Umbilical cord (tissue), 2 donors: ENCODE results near the gene OPCML. TPM values are rescaled to one million over a fixed set of nuclear protein-coding genes. Genes with fewer than 3 reads are reported as not detected.
A peak's percentile ranks its signal among the peaks of the same experiment; 100 is the strongest.

Experiments
- DNase-seq: peaks from one replicate; pipeline ENCODE4 v3.0.0-alpha.2; 2015; ENCODE audit warnings: low spot score
- total RNA-seq: library from RNA; depleted of rRNA; stranded (reverse); fragments of >200 nt; gene quantifications from one replicate; pipeline ENCODE4 v1.2.3, GENCODE V29; 2014; ENCODE audit warnings: low replicate concordance; ENCODE audit not compliant: insufficient read depth

Gene OPCML
- total RNA-seq, 1 donor from 2014 or later = 4.8 TPM

GRCh38 chr11:133134314-133135173 is 397.8 kb downstream of the OPCML start:
- peak; percentile 39 for DNase-seq

- DNase-seq = no peak
Observed at GRCh38 chr11:133133606-133134005, 398.7 kb downstream of the OPCML start.

- DNase-seq = no peak
Observed at GRCh38 chr11:133133050-133133449, 399.3 kb downstream of the OPCML start.

- DNase-seq = no peak
Observed at GRCh38 chr11:133127741-133128140, 404.6 kb downstream of the OPCML start.

GRCh38 chr11:133123796-133124195 is 408.5 kb downstream of the OPCML start:
- DNase-seq = no peak

GRCh38 chr11:133123366-133123765 is 408.9 kb downstream of the OPCML start:
- DNase-seq = no peak

GRCh38 chr11:133122256-133122655 is 410.0 kb downstream of the OPCML start:
- no peak for DNase-seq

- no peak for DNase-seq
Observed at GRCh38 chr11:133118563-133119268, 413.6 kb downstream of the OPCML start.

GRCh38 chr11:133115099-133115498 is 417.2 kb downstream of the OPCML start:
- DNase-seq = no peak

- DNase-seq = no peak
Observed at GRCh38 chr11:133107763-133108162, 424.5 kb downstream of the OPCML start.

- DNase-seq = no peak
Observed at GRCh38 chr11:133107136-133107535, 425.2 kb downstream of the OPCML start.

- no peak for DNase-seq
Observed at GRCh38 chr11:133106417-133106816, 425.9 kb downstream of the OPCML start.

GRCh38 chr11:133104009-133104744 is 428.1 kb downstream of the OPCML start:
- no peak for DNase-seq

- DNase-seq = no peak
Observed at GRCh38 chr11:133096981-133097380, 435.3 kb downstream of the OPCML start.

GRCh38 chr11:133086518-133086917 is 445.8 kb downstream of the OPCML start:
- DNase-seq = no peak

- DNase-seq = peak; percentile 49
Observed at GRCh38 chr11:133082841-133083488, 449.3 kb downstream of the OPCML start.

GRCh38 chr11:133082453-133082781 is 449.9 kb downstream of the OPCML start:
- DNase-seq = no peak

GRCh38 chr11:133081730-133082452 is 450.4 kb downstream of the OPCML start:
- DNase-seq = no peak

- DNase-seq = no peak
Observed at GRCh38 chr11:133081020-133081419, 451.3 kb downstream of the OPCML start.

GRCh38 chr11:133078591-133079404 is 453.5 kb downstream of the OPCML start:
- DNase-seq = no peak
